HG03442 (cell line): ENCODE measurements around the gene PHLDA1.
A peak's percentile ranks its signal among the peaks of the same experiment; 100 is the strongest.
"Not testable (repeated sequence)": the region's sequence is repeated elsewhere in the genome, so short reads cannot be mapped to it uniquely, and the experiment has no call there.

ENCODE experiments used
- ATAC-seq: cut with Tn5 transposase; IDR thresholded peaks from one replicate; pipeline ENCODE4 v1.9.1; 2021; ENCODE audit warnings: mild to moderate bottlenecking, moderate library complexity; ENCODE audit not compliant: unreplicated experiment

PHLDA1 gene

DNA sequence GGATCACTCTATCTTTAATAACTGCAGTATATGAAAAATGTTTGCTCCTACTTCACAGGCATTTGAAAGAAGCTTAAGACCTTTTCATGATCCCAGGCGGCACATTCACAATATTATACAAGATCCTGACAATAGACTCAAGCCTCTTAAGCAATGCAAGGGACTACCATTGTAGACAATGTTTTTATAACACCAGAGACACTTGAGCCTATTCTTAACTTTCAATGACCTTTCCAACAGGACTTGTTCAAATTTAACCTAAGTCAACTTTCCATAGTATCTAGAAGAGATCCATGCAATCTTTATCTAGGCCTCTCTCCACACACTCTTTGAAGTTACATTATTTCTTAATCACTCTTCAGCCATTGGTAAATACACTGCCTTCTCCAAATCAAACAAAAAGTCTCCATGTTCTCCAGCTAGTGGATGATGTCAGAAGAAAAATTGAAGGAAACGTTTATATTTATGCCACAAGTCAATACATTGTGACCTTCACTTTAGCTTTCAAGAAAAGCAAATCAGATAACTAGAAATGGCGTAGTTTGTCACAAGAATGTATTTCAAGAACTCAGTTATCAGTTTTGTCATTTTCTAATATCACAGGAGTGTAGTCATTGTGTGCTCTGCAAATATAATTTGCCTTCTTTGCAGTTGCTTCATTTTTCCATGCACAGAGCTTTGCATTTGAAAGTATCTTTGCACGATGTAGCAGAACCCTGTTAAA, 41.2 kb downstream of the PHLDA1 start:
- ATAC-seq: no peak

DNA sequence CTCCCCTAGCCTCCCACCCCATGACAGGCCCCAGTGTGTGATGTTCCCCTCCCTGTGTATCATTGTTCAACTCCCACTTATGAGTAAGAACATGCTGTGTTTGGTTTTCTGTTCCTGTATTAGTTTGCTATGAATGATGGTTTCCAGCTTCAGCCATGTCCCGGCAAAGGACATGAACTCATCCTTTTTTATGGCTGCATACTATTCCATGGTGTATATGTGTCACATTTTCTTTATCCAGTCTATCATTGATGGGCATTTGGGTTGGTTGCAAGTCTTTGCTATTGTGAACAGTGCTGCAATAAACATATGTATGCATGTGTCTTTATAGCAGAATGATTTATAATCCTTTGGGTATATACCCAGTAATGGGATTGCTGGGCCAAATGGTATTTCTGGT, 43.9 kb downstream of the PHLDA1 start:
- not testable (repeated sequence) for ATAC-seq

DNA sequence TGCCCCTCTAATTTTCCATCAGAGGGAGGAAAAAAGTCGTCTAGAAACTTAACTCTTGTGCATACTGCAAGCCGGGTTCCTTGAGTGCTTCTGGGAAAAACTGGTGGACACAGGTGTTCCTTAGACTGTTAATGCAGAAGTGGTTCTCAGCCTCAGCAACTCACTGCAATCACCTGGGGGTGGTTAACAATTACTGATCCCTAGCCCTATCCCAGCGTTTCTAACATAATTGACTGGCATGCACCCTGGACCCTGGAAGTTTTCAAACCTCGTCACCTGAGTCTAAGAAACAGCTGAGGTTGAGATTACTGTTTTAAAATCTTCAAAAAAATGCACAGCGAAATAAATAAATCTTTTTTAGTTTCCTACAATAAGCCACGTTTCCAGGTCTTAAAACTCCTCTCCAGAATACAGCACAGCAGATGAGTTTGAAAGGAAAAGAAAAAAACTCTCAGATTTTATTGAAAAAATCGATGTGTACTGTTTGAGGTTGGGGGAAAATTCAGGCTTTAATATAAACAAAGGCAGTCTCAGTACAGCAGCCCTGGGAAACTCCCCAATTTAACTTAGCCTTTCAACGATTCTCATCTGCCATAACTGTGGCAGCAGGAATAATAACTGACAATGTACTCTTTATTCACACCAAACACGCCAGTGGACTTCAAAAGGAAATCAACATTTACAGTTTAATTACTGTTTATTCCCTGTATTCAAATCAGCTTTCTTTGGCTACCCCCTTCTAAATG, 45.4 kb downstream of the PHLDA1 start:
- ATAC-seq: peak; percentile 36

DNA sequence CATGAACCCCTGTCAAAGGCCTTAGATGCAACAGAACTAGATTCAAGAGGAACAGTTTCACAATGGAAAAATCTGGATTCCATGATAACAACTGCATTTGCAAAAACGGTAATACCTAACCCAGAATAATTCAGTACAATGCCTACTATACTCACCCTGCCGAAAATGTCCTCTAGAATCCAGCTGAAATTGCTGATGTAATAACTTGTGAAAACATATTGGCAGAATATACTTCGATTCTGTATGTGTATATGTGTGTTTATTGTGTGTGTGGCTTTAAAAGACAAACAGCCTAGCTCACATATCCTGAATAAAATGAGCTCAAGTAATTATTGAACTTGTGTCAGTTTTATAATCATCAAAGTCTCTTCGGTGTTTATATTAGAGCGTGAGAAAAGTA, 46.0 kb downstream of the PHLDA1 start:
- no peak for ATAC-seq

DNA sequence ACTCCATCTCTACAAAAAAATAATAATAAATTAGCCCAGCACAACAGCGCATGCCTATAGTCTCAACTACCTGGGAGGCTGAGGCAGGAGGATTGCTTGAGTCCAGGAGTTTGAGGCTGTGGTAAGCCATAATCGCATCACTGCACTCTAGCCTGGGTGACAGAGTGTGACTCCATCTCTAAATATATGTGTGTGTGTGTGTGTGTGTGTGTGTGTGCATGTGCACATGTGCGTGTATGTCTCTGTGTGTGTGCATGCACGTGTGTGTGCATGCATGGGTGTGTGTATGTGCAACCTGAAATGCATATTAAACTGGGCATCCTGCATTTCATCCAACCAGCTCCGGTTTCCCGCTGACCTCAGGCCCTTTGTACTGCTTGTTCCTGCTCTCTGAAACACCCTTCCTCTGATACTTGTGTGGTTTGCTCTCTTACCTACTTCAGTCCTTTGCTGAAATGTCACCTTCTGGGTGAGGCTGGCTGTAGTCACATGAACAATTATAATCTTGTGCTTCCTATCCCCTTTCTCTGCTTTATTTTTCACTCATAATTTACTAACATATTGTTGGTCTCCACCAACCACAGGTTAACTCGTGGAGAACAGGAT, 46.9 kb downstream of the PHLDA1 start:
- ATAC-seq: no peak

DNA sequence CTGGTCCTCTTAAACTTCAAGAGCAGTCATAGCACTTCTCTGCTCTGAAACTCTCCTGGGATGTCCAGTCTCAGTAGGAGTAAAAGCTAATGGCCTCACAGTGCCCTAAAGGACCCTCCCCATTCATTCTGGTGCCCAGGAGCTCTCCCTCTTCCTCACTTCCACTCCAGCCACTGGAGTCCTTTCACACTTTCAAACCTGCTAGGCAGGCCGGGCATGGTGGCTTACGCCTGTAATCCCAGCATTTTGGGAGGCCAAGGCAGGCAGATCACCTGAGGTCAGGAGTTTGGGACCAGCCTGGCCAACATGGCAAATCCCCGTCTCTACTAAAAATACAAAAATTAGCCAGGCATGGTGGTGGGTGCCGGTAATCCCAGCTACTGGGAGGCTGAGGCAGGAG, 47.7 kb downstream of the PHLDA1 start:
- not testable (repeated sequence) for ATAC-seq

DNA sequence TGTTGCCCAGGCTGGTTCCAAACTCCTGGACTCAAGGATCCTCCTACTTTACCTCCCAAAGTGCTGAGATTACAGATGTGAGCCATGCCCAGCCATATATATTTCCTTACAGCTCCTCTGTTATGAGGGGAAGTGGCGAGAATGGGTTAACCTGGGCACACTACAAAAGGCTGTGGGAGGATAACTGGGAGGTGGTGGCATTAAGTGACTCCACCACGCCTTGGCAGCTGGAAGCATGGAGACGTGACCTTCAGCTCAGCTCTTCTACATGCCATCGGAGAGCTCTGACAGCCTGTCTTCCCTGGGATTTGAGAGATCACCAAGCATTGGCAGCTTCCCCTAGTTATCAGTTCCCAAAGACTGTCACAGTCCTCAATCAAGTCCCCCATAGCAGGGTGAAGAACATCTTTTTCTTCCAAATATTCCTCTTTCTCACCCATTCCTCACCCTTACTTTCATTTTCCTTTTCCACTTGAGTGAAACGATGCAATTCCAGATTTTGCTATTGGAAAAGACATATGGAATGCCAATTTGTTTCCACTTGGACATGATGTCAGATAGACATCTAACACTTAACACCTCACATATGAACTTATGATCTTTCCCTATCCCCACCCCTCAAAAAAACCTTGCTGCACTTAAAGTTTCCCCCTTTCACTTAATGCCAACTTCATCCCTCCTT, 48.5 kb downstream of the PHLDA1 start:
- no peak for ATAC-seq

DNA sequence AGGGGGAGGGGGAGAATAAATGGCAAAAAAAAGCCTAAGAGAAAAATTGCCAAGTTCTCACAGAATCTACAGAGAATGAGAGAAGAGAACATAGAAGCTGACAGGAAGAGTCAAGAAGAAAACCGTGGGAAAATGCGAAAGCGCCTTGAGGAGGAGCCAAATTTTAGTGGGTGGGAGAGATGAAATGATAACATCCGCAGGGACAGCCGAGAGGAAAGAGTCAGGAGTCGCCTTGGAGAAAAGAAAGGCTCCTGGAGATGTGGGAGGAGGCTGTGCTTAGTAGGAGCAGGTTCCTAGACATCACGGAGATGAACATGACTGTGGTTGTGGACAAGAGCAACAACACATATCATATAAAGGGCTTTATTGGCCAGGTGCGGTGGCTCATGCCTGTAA, 49.4 kb downstream of the PHLDA1 start:
- no peak for ATAC-seq

DNA sequence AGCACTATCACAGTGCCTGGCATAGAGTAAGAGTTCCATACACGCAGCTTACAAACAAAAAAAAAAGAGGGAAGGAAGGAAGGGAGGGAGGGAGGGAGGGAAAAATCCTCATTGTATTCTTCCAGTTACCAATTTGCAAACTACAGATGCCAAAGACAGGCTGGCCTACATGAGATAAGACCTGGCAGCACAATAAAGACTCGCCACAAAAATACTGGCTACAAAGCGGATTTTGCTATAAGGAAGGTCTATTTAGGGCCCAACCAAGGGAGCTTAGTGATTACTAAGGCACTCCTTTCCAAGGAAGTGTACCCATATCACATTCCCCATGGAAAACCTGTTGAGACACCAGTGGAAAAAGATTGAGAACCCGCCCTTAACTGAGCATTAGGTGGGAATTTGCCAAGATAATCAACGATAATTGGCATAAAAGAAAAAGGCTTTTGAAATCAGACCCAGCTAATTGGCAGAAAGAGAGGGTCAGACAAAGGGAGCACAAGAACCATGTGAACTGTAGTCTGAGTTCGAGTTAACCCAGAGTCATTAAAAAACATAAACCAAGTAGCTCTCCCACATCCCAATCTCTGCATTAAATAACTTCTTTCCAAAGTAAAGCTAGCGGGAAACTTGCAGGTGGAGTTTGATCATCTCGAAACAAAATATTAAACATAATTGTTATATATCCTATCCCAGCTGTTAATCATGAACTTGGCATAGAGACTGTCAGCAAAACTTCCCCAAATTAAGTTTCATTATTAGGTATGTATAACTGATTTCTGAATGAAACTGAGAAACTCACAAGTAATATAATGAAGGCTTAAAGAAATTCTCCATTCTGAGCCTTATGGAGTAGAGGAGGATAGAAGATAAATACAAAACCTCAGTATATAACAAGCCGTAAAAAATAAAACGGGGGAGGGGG, 50.1 kb downstream of the PHLDA1 start:
- ATAC-seq: peak; percentile 30

DNA sequence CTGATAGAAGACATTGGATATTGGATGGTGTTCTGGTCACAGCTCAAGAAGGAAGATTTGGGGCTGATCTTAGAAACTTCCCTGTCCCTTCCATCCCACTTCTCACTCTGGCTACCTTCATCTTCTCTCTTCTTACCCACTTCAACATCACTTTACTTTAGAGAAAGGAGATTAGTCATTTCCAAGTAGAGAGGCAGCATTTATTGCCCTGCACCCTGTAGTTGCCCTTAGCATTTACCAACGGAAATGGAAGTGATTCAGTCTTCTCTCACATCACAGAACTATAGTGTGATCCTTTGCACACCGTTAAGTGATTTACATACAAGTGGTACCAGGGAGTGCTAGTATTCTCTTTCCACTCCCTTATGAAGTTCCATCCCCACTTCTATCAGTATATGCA, 52.4 kb downstream of the PHLDA1 start:
- ATAC-seq: no peak

DNA sequence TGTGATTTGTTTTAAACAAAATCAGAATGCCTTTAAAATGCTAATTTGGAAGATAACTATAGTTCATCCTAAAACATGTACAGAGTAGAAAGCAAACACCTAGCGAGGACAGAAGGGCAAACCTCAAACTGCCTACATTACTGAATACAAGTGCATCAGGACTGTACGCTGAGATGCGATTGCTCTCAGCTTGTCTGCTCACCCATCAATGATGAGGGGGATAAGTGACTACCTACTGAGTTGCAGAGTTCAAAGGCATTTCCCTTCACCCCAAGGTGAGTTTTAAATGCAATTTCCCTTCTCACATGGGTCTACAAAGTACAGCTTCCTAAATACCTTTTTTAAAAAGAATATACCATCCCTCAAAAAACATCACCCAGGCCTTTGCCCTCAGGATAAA, 52.9 kb downstream of the PHLDA1 start:
- ATAC-seq: no peak

DNA sequence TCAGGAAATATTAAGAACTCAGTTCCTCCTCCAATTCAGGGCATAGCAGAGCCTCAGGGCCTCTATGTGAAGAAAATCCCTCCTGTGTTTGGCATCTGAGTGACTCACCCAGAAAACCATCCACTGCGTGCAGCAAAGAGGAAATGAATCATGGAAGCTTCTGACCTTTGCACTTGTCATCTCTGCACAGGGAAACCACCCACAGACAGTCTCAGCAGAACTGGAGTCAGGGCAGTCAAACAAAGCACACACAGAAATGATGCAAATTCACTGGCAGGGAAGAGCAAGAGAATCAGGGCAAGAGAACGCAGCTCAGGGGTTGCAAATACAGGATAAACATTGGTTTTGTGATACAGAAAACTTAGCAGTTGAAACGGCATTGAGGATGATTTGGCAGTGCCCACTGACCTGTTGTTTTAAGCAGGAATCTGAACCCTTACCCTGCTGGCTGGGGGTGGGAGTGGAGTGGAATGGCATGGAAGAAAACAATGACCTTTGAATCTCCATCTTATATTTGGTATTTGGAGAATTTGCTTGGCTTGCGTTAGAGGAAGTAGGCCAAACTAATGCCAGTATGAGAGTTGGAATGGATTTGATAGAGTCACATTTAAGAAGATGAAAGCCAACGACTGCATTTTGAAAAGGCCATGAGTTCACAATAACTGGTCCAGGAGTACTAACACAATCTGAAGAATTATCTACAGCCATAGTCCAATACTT, 53.5 kb downstream of the PHLDA1 start:
- peak; percentile 97 for ATAC-seq

DNA sequence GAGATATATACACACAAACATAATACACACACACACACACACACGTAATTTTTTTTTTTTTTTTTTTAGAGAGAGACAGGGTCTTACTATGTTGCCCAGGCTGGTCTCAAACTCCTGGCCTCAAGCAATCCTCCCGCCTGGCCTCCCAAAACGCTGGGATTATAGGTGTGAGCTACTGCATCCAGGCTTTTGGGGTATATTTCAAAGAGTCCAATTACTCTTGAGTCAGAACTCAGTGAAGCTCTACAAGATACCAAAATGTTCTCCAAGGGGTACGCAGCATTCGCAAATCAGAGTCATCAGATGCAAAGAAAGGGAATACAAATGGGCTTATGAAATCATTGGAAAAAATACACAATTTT, 54.0 kb downstream of the PHLDA1 start:
- ATAC-seq: peak; percentile 5

DNA sequence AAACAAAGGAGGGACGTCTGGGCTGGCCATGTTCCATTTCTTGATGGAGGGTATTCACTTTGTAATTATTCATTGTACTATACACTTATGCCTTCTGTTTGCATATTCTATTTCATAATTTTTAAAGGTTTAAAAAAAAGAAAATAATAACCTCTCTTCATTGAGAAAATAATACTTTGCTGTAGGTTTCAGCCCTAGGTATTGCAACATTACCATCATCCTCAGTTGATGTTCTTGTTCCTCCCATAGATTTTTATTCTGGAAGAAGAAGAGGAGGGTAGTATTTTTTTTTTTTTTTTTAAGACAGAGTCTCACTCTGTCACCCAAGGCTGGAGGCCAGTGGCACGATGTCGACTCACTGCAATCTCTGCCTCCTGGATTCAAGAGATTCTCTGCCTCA, 54.7 kb downstream of the PHLDA1 start:
- no peak for ATAC-seq

DNA sequence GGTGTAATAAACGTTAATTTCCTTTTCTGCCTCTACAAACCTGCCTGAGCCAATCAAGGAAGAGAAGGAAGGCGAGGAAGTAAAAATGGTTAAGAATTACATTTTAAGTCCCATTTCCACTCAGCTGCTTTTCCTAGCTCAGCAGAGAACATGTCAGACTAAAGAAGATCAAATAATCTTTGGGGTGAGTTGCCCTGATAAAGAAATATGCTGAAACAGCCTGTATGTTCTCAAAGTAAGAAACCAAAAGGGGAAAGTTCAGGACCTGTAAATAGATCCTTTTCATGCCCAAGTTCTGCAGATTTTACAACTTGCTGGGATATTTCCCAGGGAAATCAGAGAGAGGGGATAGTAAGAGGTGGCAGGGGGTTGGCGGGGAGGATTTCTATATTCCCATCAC, 55.5 kb downstream of the PHLDA1 start:
- no peak for ATAC-seq

DNA sequence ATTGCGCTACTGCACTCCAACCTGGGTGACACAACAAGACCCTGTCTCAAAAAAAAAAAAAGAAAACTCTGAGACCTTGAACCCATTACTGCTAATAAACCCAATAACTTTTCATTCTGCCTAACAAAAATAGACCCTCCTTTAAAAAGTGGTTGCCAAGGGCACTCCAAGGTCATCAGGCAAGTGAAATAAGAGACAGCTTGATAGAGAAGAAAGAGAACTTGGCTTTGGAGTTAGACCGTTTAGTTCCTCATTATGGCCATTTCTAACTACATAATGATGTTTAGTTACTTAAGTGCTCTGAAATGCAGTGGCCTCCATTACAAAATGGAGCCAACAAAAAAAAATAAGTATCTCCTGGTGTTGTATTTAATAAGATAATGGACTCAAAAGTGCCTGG, 55.9 kb downstream of the PHLDA1 start:
- no peak for ATAC-seq
